ENCODE data around the gene ASB18. TPM values are rescaled to one million over a fixed set of nuclear protein-coding genes. Genes with fewer than 3 reads are reported as not detected.

ASB18 gene
- polyA plus RNA-seq, 3 donors = not detected

- Histone ChIP-seq H3K9ac (ENCODE audit: insufficient read depth, low read length, poor library complexity, severe bottlenecking) (no peak overlapping the region), H4K20me1 (ENCODE audit: insufficient read depth, low read length) (no peaks in the 10 kb centered on the region), H3K4me1 (ENCODE audit: control insufficient read depth in 1 of 2, insufficient read depth in 2 of 2, low read length in 2 of 2) (no peaks in the 10 kb centered on the region), H3K9me3 (replicated peaks in 1 of 2; ENCODE audit: control insufficient read depth in 1 of 2, insufficient read depth in 1 of 2, low read length in 2 of 2) (peaks cover 0 to 59% of the 10 kb centered on the region in 2 donors), H3K36me3 (replicated peaks in 1 of 2; ENCODE audit: control insufficient read depth in 1 of 2, insufficient read depth in 2 of 2, low read length in 2 of 2) (no peaks in the 10 kb centered on the region), H3K4me2 (replicated peaks; ENCODE audit: extremely low read depth, low read length, poor library complexity, severe bottlenecking) (no peak overlapping the region), H2AFZ (ENCODE audit: insufficient read depth, low read depth, low read length, poor library complexity, severe bottlenecking) (no peak overlapping the region), H3K27ac (ENCODE audit: low read depth in 1 of 2, low read length in 2 of 2) (no peak overlapping the region), H3K79me2 (ENCODE audit: insufficient read depth, low read length) (no peaks in the 10 kb centered on the region), H3K4me3 (replicated peaks in 1 of 3; ENCODE audit: low read depth in 2 of 3, low read length in 3 of 3) (no peak overlapping the region), H3K27me3 (ENCODE audit: control insufficient read depth in 2 of 2, insufficient read depth in 2 of 2, low read length in 2 of 2) (peaks cover 74 to 87% of the 10 kb centered on the region in 2 donors)
- TF ChIP-seq CTCF (IDR thresholded peaks at IDR 0.05) = no peak
- DNase-seq = no peak
- peak overlapping the region in 1 of 2 donors; percentile 79 for H3K4me3 Mint-ChIP-seq
- H3K27ac Mint-ChIP-seq = no peak overlapping the region
- peaks cover 8% of the 10 kb centered on the region for H3K4me1 Mint-ChIP-seq
- 3% methylated on average over 23 of the region's 36 CpGs for WGBS (ENCODE audit: insufficient coverage)
- H3K27me3 Mint-ChIP-seq (ENCODE audit: low read depth in 3 of 3) = peaks cover 78 to 95% (median 84%) of the 10 kb centered on the region in 3 donors
- H3K36me3 Mint-ChIP-seq = peaks cover 0 to 6% of the 10 kb centered on the region in 2 donors
- intact Hi-C loops (cut with micrococcal nuclease) = no loop called here
- H3K9me3 Mint-ChIP-seq = peaks cover 0 to 29% (median 18%) of the 10 kb centered on the region in 7 donors
Measured at GRCh38 chr2:236169151-236169721, 95.0 kb downstream of the ASB18 start.

- H3K27me3 ChIP-seq (ENCODE audit: control insufficient read depth in 2 of 2, insufficient read depth in 2 of 2, low read length in 2 of 2) = peaks cover 69 to 86% of the 10 kb centered on the region in 2 donors
- no peak within 1 kb of the TSS for H3K4me3 ChIP-seq (replicated peaks in 1 of 3; ENCODE audit: low read depth in 2 of 3, low read length in 3 of 3)
- TF ChIP-seq CTCF (IDR thresholded peaks at IDR 0.05) = no peak
- H3K4me2 ChIP-seq (replicated peaks; ENCODE audit: extremely low read depth, low read length, poor library complexity, severe bottlenecking) = peak within 1 kb of the TSS; percentile 2
- peaks cover 8% of the 10 kb centered on the region for H3K4me1 Mint-ChIP-seq
- H3K9ac ChIP-seq (ENCODE audit: insufficient read depth, low read length, poor library complexity, severe bottlenecking) = no peak within 1 kb of the TSS
- no peak within 1 kb of the TSS for H2AFZ ChIP-seq (ENCODE audit: insufficient read depth, low read depth, low read length, poor library complexity, severe bottlenecking)
- H3K4me3 Mint-ChIP-seq = peak within 1 kb of the TSS in 1 of 2 donors; percentile 79
- H4K20me1 ChIP-seq (ENCODE audit: insufficient read depth, low read length) = no peaks in the 10 kb centered on the region
- no peak for DNase-seq
- H3K27me3 Mint-ChIP-seq (ENCODE audit: low read depth in 3 of 3) = peaks cover 77 to 94% (median 82%) of the 10 kb centered on the region in 3 donors
- intact Hi-C loops (cut with micrococcal nuclease) = no loop called here
- H3K79me2 ChIP-seq (ENCODE audit: insufficient read depth, low read length) = no peaks in the 10 kb centered on the region
- no peaks in the 10 kb centered on the region for H3K36me3 ChIP-seq (replicated peaks in 1 of 2; ENCODE audit: control insufficient read depth in 1 of 2, insufficient read depth in 2 of 2, low read length in 2 of 2)
- H3K9me3 ChIP-seq (replicated peaks in 1 of 2; ENCODE audit: control insufficient read depth in 1 of 2, insufficient read depth in 1 of 2, low read length in 2 of 2) = peaks cover 0 to 52% of the 10 kb centered on the region in 2 donors
- peaks cover 0 to 25% (median 19%) of the 10 kb centered on the region in 7 donors for H3K9me3 Mint-ChIP-seq
- 4% methylated on average over 98 of the region's 105 CpGs for WGBS (ENCODE audit: insufficient coverage)
- no peaks in the 10 kb centered on the region for H3K4me1 ChIP-seq (ENCODE audit: control insufficient read depth in 1 of 2, insufficient read depth in 2 of 2, low read length in 2 of 2)
- no peak within 1 kb of the TSS for H3K27ac Mint-ChIP-seq
- no peak within 1 kb of the TSS for H3K27ac ChIP-seq (ENCODE audit: low read depth in 1 of 2, low read length in 2 of 2)
- peaks cover 0 to 6% of the 10 kb centered on the region in 2 donors for H3K36me3 Mint-ChIP-seq
Measured at GRCh38 chr2:236168110-236169080, 95.8 kb downstream of the ASB18 start, which contains the start of gene GBX2. TSS of gene GBX2 (minus strand) at chr2:236168386. CDS start at chr2:236167971, 415 bp downstream.
